Fibroblast of lung (primary cell): ENCODE data around the gene KAT2B. TPM values are rescaled to one million over a fixed set of nuclear protein-coding genes. Genes with fewer than 3 reads are reported as not detected.
A peak's percentile ranks its signal among the peaks of the same experiment; 100 is the strongest.

Experiments
- DNase-seq, 2 donors: peaks; one replicate each; pipeline versions ENCODE4 v3.0.0 to v3.0.0-alpha.2; 2010; ENCODE audit warnings: low read depth in 2 of 2
- H2AFZ ChIP-seq: 2 replicates; pipeline ENCODE4 v1.5.1; 2012; ENCODE audit warnings: low read length, control low read depth, inconsistent platforms
- H3K27ac ChIP-seq: 2 replicates; pipeline ENCODE4 v1.5.1; 2011; ENCODE audit warnings: low read length, control low read depth; ENCODE audit not compliant: insufficient read depth
- H3K27me3 ChIP-seq: 2 replicates; pipeline ENCODE4 v1.5.1; 2011; ENCODE audit warnings: mild to moderate bottlenecking, low read length; ENCODE audit not compliant: control insufficient read depth, insufficient read depth
- H3K36me3 ChIP-seq: 2 replicates; pipeline ENCODE4 v1.5.1; 2011; ENCODE audit warnings: low read length; ENCODE audit not compliant: control insufficient read depth, insufficient read depth
- H3K4me1 ChIP-seq: 2 replicates; pipeline ENCODE4 v1.5.1; 2011; ENCODE audit warnings: low read length; ENCODE audit not compliant: control insufficient read depth, insufficient read depth; ENCODE audit errors: extremely low read depth
- H3K4me2 ChIP-seq: 2 replicates; pipeline ENCODE4 v1.5.1; 2011; ENCODE audit warnings: low read length, control low read depth; ENCODE audit not compliant: insufficient read depth; ENCODE audit errors: extremely low read depth
- H3K4me3 ChIP-seq, 4 experiments: fragments of 200-600 bp in 1 of 4; sonication (generic) in 1 of 4; replicated peaks in 1 of 4; 2 replicates each; pipeline ENCODE4 v1.5.1; 2011 to 2016; ENCODE audit warnings: low read length in 4 of 4, low read depth in 3 of 4, mild to moderate bottlenecking in 3 of 4, control low read depth in 2 of 4, inconsistent platforms in 1 of 4, mixed read lengths in 1 of 4; ENCODE audit not compliant: insufficient read depth in 1 of 4; ENCODE audit errors: control extremely low read depth in 1 of 4
- H3K79me2 ChIP-seq: 2 replicates; pipeline ENCODE4 v1.5.1; 2012; ENCODE audit warnings: mild to moderate bottlenecking, low read length, inconsistent platforms; ENCODE audit not compliant: control insufficient read depth, insufficient read depth
- H3K9ac ChIP-seq: 2 replicates; pipeline ENCODE4 v1.5.1; 2011; ENCODE audit warnings: mild to moderate bottlenecking, low read length, control low read depth; ENCODE audit not compliant: insufficient read depth
- H3K9me3 ChIP-seq: 2 replicates; pipeline ENCODE4 v1.5.1; 2012; ENCODE audit warnings: low read depth, low read length; ENCODE audit not compliant: control insufficient read depth, insufficient read depth
- H4K20me1 ChIP-seq: 2 replicates; pipeline ENCODE4 v1.5.1; 2011; ENCODE audit warnings: low read length; ENCODE audit not compliant: control insufficient read depth, insufficient read depth; ENCODE audit errors: extremely low read depth
- CTCF ChIP-seq, 2 donors: IDR thresholded peaks in 1 of 2; conservative IDR thresholded peaks in 1 of 2; 1 replicate in 1 of 2; 2 replicates in 1 of 2; pipeline ENCODE4 v1.5.1; 2011 to 2012; ENCODE audit warnings: low read length in 2 of 2, control low read depth in 1 of 2, inconsistent platforms in 1 of 2, low read depth in 1 of 2, mild to moderate bottlenecking in 1 of 2
- EZH2 ChIP-seq: IDR thresholded peaks from 2 replicates; pipeline ENCODE4 v1.5.1; 2012; ENCODE audit warnings: low read length, control low read depth, mild to moderate bottlenecking; ENCODE audit errors: missing control alignments
- polyA plus RNA-seq, 2 donors: library from polyadenylated mRNA; depleted of rRNA in 1 of 2; stranded (reverse) in 1 of 2; unstranded in 1 of 2; fragments of >200 nt; gene quantifications; 2 replicates each; pipeline ENCODE4 v1.2.1, GENCODE V29; 2011 to 2012; ENCODE audit warnings: missing spikeins in 1 of 2
- total RNA-seq: library from RNA; depleted of rRNA; stranded (reverse); fragments of >200 nt; gene quantifications from 2 replicates; pipeline ENCODE4 v1.2.1, GENCODE V29; 2014

Gene KAT2B
- total and polyA plus RNA-seq, 2 donors (not counting 1 experiment from before 2014, with no cell fraction given) = 9.1 to 14.7 TPM

- H3K36me3 ChIP-seq = no peaks in the 10 kb centered on the region
- DNase-seq = peak in 1 of 2 donors; percentile 49
- no peak overlapping the region for H3K4me3 ChIP-seq
- no peaks in the 10 kb centered on the region for H3K79me2 ChIP-seq
- no peak for TF ChIP-seq CTCF (conservative IDR thresholded peaks at IDR 0.05 in 1 of 2, IDR thresholded peaks at IDR 0.05 in 1 of 2; ENCODE audit: low read depth in 1 of 2, low read length in 2 of 2)
- no peak for TF ChIP-seq EZH2
- no peaks in the 10 kb centered on the region for H3K27me3 ChIP-seq
- H3K4me1 ChIP-seq = no peaks in the 10 kb centered on the region
- H3K27ac ChIP-seq = no peak overlapping the region
- no peak overlapping the region for H3K9ac ChIP-seq
- H3K4me2 ChIP-seq = no peak overlapping the region
- H3K9me3 ChIP-seq = no peaks in the 10 kb centered on the region
- H2AFZ ChIP-seq = no peak overlapping the region
- H4K20me1 ChIP-seq = no peaks in the 10 kb centered on the region
These were observed 96.0 kb downstream of the KAT2B start for GRCh38 chr3:20136231-20136630.

- TF ChIP-seq CTCF (conservative IDR thresholded peaks at IDR 0.05 in 1 of 2, IDR thresholded peaks at IDR 0.05 in 1 of 2; ENCODE audit: low read depth in 1 of 2, low read length in 2 of 2) = no peak
- no peak for TF ChIP-seq EZH2
- no peak for DNase-seq
- Histone ChIP-seq H3K79me2 (no peaks in the 10 kb centered on the region), H3K4me2 (no peak overlapping the region), H3K4me3 (no peak overlapping the region), H2AFZ (no peak overlapping the region), H3K27me3 (no peaks in the 10 kb centered on the region), H3K9me3 (no peaks in the 10 kb centered on the region), H3K9ac (no peak overlapping the region), H4K20me1 (no peaks in the 10 kb centered on the region), H3K36me3 (no peaks in the 10 kb centered on the region), H3K4me1 (no peaks in the 10 kb centered on the region), H3K27ac (no peak overlapping the region)
These were observed 97.4 kb downstream of the KAT2B start for GRCh38 chr3:20137647-20138046.

- Histone ChIP-seq H3K9ac (no peak overlapping the region), H3K27me3 (no peaks in the 10 kb centered on the region), H3K9me3 (no peaks in the 10 kb centered on the region), H3K4me2 (no peak overlapping the region), H3K79me2 (no peaks in the 10 kb centered on the region), H3K27ac (no peak overlapping the region), H3K36me3 (no peaks in the 10 kb centered on the region), H2AFZ (no peak overlapping the region), H3K4me3 (no peak overlapping the region), H3K4me1 (no peaks in the 10 kb centered on the region), H4K20me1 (no peaks in the 10 kb centered on the region)
- TF ChIP-seq EZH2 = no peak
- no peak for TF ChIP-seq CTCF (conservative IDR thresholded peaks at IDR 0.05 in 1 of 2, IDR thresholded peaks at IDR 0.05 in 1 of 2; ENCODE audit: low read depth in 1 of 2, low read length in 2 of 2)
- DNase-seq = no peak
These were observed 100.6 kb downstream of the KAT2B start for GRCh38 chr3:20140881-20141280.
